ENCODE results near the gene TAF4. TPM values are rescaled to one million over a fixed set of nuclear protein-coding genes. Genes with fewer than 3 reads are reported as not detected.

TAF4 gene
- total and polyA plus RNA-seq, 2 donors (not counting 3 experiments of a cell fraction or from before 2014, with no cell fraction given) = 6.1 to 19.5 TPM

GRCh38 chr20:61941721-61942405, 123.8 kb downstream of the TAF4 start:
- no peaks in the 10 kb centered on the region for H4K20me1 ChIP-seq (replicated peaks; ENCODE audit: control insufficient read depth, extremely low read depth, insufficient read depth, low read length)
- DNase-seq (ENCODE audit: low read depth, low spot score) (no peak), FAIRE-seq (no peak)
- H3K36me3 ChIP-seq (ENCODE audit: control insufficient read depth in 2 of 2, extremely low read depth in 1 of 2, insufficient read depth in 2 of 2, low read length in 2 of 2) = no peaks in the 10 kb centered on the region
- H3K4me3 ChIP-seq (replicated peaks in 1 of 3; ENCODE audit: insufficient read depth in 1 of 3, low read depth in 1 of 3, low read length in 3 of 3) = no peak overlapping the region
- H3K9me3 ChIP-seq (replicated peaks; ENCODE audit: control insufficient read depth, insufficient read depth, low read length) = no peaks in the 10 kb centered on the region
- no peaks in the 10 kb centered on the region for H3K79me2 ChIP-seq (ENCODE audit: control insufficient read depth, insufficient read depth, low read length)
- BruUV-seq (replicated peaks) = no TSS peak
- ChIA-PET POLR2A (no interaction called here), CTCF (no interaction called here)
- no peaks in the 10 kb centered on the region for H3K4me1 ChIP-seq (ENCODE audit: control insufficient read depth, extremely low read depth, insufficient read depth, low read length)
- dilution Hi-C loops (cut with MboI; ENCODE audit: extremely low pct_ligation_motif_present, low sequenced_read_pairs) (no loop called here), intact Hi-C loops (cut with micrococcal nuclease) (no loop called here)
- H2AFZ ChIP-seq (ENCODE audit: low read depth, low read length) = no peak overlapping the region
- no peaks in the 10 kb centered on the region for H3K27me3 ChIP-seq (ENCODE audit: control insufficient read depth in 2 of 2, insufficient read depth in 2 of 2, low read length in 2 of 2)
- H3K9ac ChIP-seq (replicated peaks; ENCODE audit: extremely low read depth, insufficient read depth, low read length) = no peak overlapping the region
- no peak overlapping the region for H3K4me2 ChIP-seq (ENCODE audit: insufficient read depth, low read length)
- H3K9me1 ChIP-seq (replicated peaks; ENCODE audit: control insufficient read depth, extremely low read depth, insufficient read depth, low read length) = no peaks in the 10 kb centered on the region
- TF ChIP-seq POLR2AphosphoS5 (IDR thresholded peaks at IDR 0.05; ENCODE audit: insufficient read depth, low read depth, low read length) (no peak), JUN (IDR thresholded peaks at IDR 0.05; ENCODE audit: borderline replicate concordance, insufficient read depth, insufficient read length, low read depth) (no peak), FOS (IDR thresholded peaks at IDR 0.05; ENCODE audit: borderline replicate concordance, insufficient read depth, low read length) (no peak), GATA2 (IDR thresholded peaks at IDR 0.05; ENCODE audit: insufficient read depth, insufficient read length, low read depth, low read length) (no peak)
- no peak overlapping the region for H3K27ac ChIP-seq (ENCODE audit: insufficient read depth, low read depth, low read length)

GRCh38 chr20:61940976-61941720, 124.5 kb downstream of the TAF4 start:
- Histone ChIP-seq H4K20me1 (replicated peaks; ENCODE audit: control insufficient read depth, extremely low read depth, insufficient read depth, low read length) (no peaks in the 10 kb centered on the region), H3K9me3 (replicated peaks; ENCODE audit: control insufficient read depth, insufficient read depth, low read length) (no peaks in the 10 kb centered on the region), H2AFZ (ENCODE audit: low read depth, low read length) (no peak overlapping the region), H3K4me2 (ENCODE audit: insufficient read depth, low read length) (no peak overlapping the region), H3K9me1 (replicated peaks; ENCODE audit: control insufficient read depth, extremely low read depth, insufficient read depth, low read length) (no peaks in the 10 kb centered on the region), H3K27me3 (ENCODE audit: control insufficient read depth in 2 of 2, insufficient read depth in 2 of 2, low read length in 2 of 2) (no peaks in the 10 kb centered on the region), H3K9ac (replicated peaks; ENCODE audit: extremely low read depth, insufficient read depth, low read length) (no peak overlapping the region), H3K4me1 (ENCODE audit: control insufficient read depth, extremely low read depth, insufficient read depth, low read length) (no peaks in the 10 kb centered on the region), H3K4me3 (replicated peaks in 1 of 3; ENCODE audit: insufficient read depth in 1 of 3, low read depth in 1 of 3, low read length in 3 of 3) (no peak overlapping the region), H3K79me2 (ENCODE audit: control insufficient read depth, insufficient read depth, low read length) (no peaks in the 10 kb centered on the region), H3K27ac (ENCODE audit: insufficient read depth, low read depth, low read length) (no peak overlapping the region), H3K36me3 (ENCODE audit: control insufficient read depth in 2 of 2, extremely low read depth in 1 of 2, insufficient read depth in 2 of 2, low read length in 2 of 2) (no peaks in the 10 kb centered on the region)
- ChIA-PET POLR2A (no interaction called here), CTCF (no interaction called here)
- FAIRE-seq = no peak
- dilution Hi-C loops (cut with MboI; ENCODE audit: extremely low pct_ligation_motif_present, low sequenced_read_pairs) = no loop called here
- BruUV-seq (replicated peaks) = no TSS peak
- DNase-seq (ENCODE audit: low read depth, low spot score) = no peak
- intact Hi-C loops (cut with micrococcal nuclease) = no loop called here
- TF ChIP-seq GATA2 (IDR thresholded peaks at IDR 0.05; ENCODE audit: insufficient read depth, insufficient read length, low read depth, low read length) (no peak), FOS (IDR thresholded peaks at IDR 0.05; ENCODE audit: borderline replicate concordance, insufficient read depth, low read length) (no peak)
- TF ChIP-seq, protein P1, sequence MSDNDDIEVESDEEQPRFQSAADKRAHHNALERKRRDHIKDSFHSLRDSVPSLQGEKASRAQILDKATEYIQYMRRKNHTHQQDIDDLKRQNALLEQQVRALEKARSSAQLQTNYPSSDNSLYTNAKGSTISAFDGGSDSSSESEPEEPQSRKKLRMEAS (IDR thresholded peaks at IDR 0.05; ENCODE audit: insufficient read depth, insufficient read length) = peak; percentile 17

All from endothelial cell of umbilical vein (primary cell).